ENCODE measurements around the gene MTHFD1. TPM values are rescaled to one million over a fixed set of nuclear protein-coding genes. Genes with fewer than 3 reads are reported as not detected.

MTHFD1 gene
- polyA plus RNA-seq, 3 donors = 11.8 to 21.3 (median 14.3) TPM

- Mint-ChIP-seq H3K9me3 (no peaks in the 10 kb centered on the region), H3K4me3 (no peak overlapping the region), H3K4me1 (no peaks in the 10 kb centered on the region), H3K27me3 (ENCODE audit: low read depth in 3 of 3) (no peaks in the 10 kb centered on the region), H3K36me3 (peaks cover 47 to 55% of the 10 kb centered on the region in 2 donors), H3K27ac (peak overlapping the region in 1 of 7 donors; percentile 49)
- H3K4me2 ChIP-seq (replicated peaks; ENCODE audit: extremely low read depth, low read length, poor library complexity, severe bottlenecking) = no peak overlapping the region
- no peaks in the 10 kb centered on the region for H3K79me2 ChIP-seq (ENCODE audit: insufficient read depth, low read length)
- intact Hi-C loops (cut with micrococcal nuclease) = no loop called here
- H3K9ac ChIP-seq (ENCODE audit: insufficient read depth, low read length, poor library complexity, severe bottlenecking) = no peak overlapping the region
- H3K4me1 ChIP-seq (ENCODE audit: control insufficient read depth in 1 of 2, insufficient read depth in 2 of 2, low read length in 2 of 2) = no peaks in the 10 kb centered on the region
- 92% methylated on average over 14 of the region's 17 CpGs for WGBS (ENCODE audit: insufficient coverage)
- H3K4me3 ChIP-seq (replicated peaks in 1 of 3; ENCODE audit: low read depth in 2 of 3, low read length in 3 of 3) = no peak overlapping the region
- no peak for DNase-seq
- H3K36me3 ChIP-seq (replicated peaks in 1 of 2; ENCODE audit: control insufficient read depth in 1 of 2, insufficient read depth in 2 of 2, low read length in 2 of 2) = peaks cover 32 to 82% of the 10 kb centered on the region in 2 donors
- no peak overlapping the region for H2AFZ ChIP-seq (ENCODE audit: insufficient read depth, low read depth, low read length, poor library complexity, severe bottlenecking)
- TF ChIP-seq CTCF (IDR thresholded peaks at IDR 0.05) = no peak
- H3K9me3 ChIP-seq (replicated peaks in 1 of 2; ENCODE audit: control insufficient read depth in 1 of 2, insufficient read depth in 1 of 2, low read length in 2 of 2) = no peaks in the 10 kb centered on the region
- no peak overlapping the region for H3K27ac ChIP-seq (ENCODE audit: low read depth in 1 of 2, low read length in 2 of 2)
- no peaks in the 10 kb centered on the region for H4K20me1 ChIP-seq (ENCODE audit: insufficient read depth, low read length)
- H3K27me3 ChIP-seq (ENCODE audit: control insufficient read depth in 2 of 2, insufficient read depth in 2 of 2, low read length in 2 of 2) = no peaks in the 10 kb centered on the region
Measured at GRCh38 chr14:64442300-64442988, 54.3 kb downstream of the MTHFD1 start.

GRCh38 chr14:64444140-64444539 is 56.0 kb downstream of the MTHFD1 start:
- no peaks in the 10 kb centered on the region for H3K9me3 Mint-ChIP-seq
- no peaks in the 10 kb centered on the region for H4K20me1 ChIP-seq (ENCODE audit: insufficient read depth, low read length)
- no peak overlapping the region for H3K4me3 Mint-ChIP-seq
- H3K27me3 ChIP-seq (ENCODE audit: control insufficient read depth in 2 of 2, insufficient read depth in 2 of 2, low read length in 2 of 2) = no peaks in the 10 kb centered on the region
- no peak for DNase-seq
- H2AFZ ChIP-seq (ENCODE audit: insufficient read depth, low read depth, low read length, poor library complexity, severe bottlenecking) = no peak overlapping the region
- no peak for TF ChIP-seq CTCF (IDR thresholded peaks at IDR 0.05)
- no peaks in the 10 kb centered on the region for H3K9me3 ChIP-seq (replicated peaks in 1 of 2; ENCODE audit: control insufficient read depth in 1 of 2, insufficient read depth in 1 of 2, low read length in 2 of 2)
- H3K27ac Mint-ChIP-seq = peak overlapping the region in 1 of 7 donors; percentile 6
- H3K4me1 ChIP-seq (ENCODE audit: control insufficient read depth in 1 of 2, insufficient read depth in 2 of 2, low read length in 2 of 2) = no peaks in the 10 kb centered on the region
- H3K4me2 ChIP-seq (replicated peaks; ENCODE audit: extremely low read depth, low read length, poor library complexity, severe bottlenecking) = no peak overlapping the region
- peaks cover 28 to 82% of the 10 kb centered on the region in 2 donors for H3K36me3 ChIP-seq (replicated peaks in 1 of 2; ENCODE audit: control insufficient read depth in 1 of 2, insufficient read depth in 2 of 2, low read length in 2 of 2)
- intact Hi-C loops (cut with micrococcal nuclease) = no loop called here
- no peak overlapping the region for H3K27ac ChIP-seq (ENCODE audit: low read depth in 1 of 2, low read length in 2 of 2)
- H3K9ac ChIP-seq (ENCODE audit: insufficient read depth, low read length, poor library complexity, severe bottlenecking) = no peak overlapping the region
- H3K79me2 ChIP-seq (ENCODE audit: insufficient read depth, low read length) = no peaks in the 10 kb centered on the region
- H3K4me1 Mint-ChIP-seq = no peaks in the 10 kb centered on the region
- peaks cover 46 to 56% of the 10 kb centered on the region in 2 donors for H3K36me3 Mint-ChIP-seq
- 70% methylated on average over 9 of the region's 11 CpGs for WGBS (ENCODE audit: insufficient coverage)
- H3K27me3 Mint-ChIP-seq (ENCODE audit: low read depth in 3 of 3) = no peaks in the 10 kb centered on the region
- H3K4me3 ChIP-seq (replicated peaks in 1 of 3; ENCODE audit: low read depth in 2 of 3, low read length in 3 of 3) = no peak overlapping the region

Data from CD14-positive monocyte (primary cell).